SK-N-MC (cell line): ENCODE data around the gene OR7D4.
"Not testable (repeated sequence)": the region's sequence is repeated elsewhere in the genome, so short reads cannot be mapped to it uniquely, and the experiment has no call there.

Source experiments
- DNase-seq: peaks from one replicate; pipeline ENCODE4 v3.0.0-alpha.2; 2011; ENCODE audit warnings: low read depth, low spot score
- H3K27ac ChIP-seq: fragments of 200-600 bp; sonication (generic); 2 replicates; pipeline ENCODE4 v1.5.1; 2016; ENCODE audit warnings: mixed run types
- H3K36me3 ChIP-seq: fragments of 200-600 bp; sonication (generic); 2 replicates; pipeline ENCODE4 v1.6.1; 2017; ENCODE audit warnings: antibody characterized with exemption, low read length, mixed read lengths; ENCODE audit not compliant: insufficient read depth
- H3K4me3 ChIP-seq: fragments of 200-600 bp; sonication (generic); 2 replicates; pipeline ENCODE4 v1.5.1; 2016
- H3K9ac ChIP-seq: fragments of 200-600 bp; sonication (generic); 2 replicates; pipeline ENCODE4 v1.8.0; 2017; ENCODE audit warnings: mixed run types, mixed read lengths; ENCODE audit not compliant: insufficient read length
- H3K9me3 ChIP-seq: fragments of 200-600 bp; sonication (generic); 2 replicates; pipeline ENCODE4 v1.6.1; 2017; ENCODE audit warnings: low read depth, mild to moderate bottlenecking, antibody characterized with exemption, low read length, moderate library complexity, mixed read lengths
- EZH2 ChIP-seq: fragments of 200-600 bp; sonication (generic); IDR thresholded peaks from one replicate; pipeline ENCODE4 v1.6.1; 2017; ENCODE audit warnings: antibody characterized with exemption
- FOXP2 ChIP-seq: optimal IDR thresholded peaks from 2 replicates; pipeline ENCODE3; 2011; ENCODE audit warnings: mild to moderate bottlenecking, moderate library complexity; ENCODE audit not compliant: insufficient read depth; ENCODE audit errors: extremely low read length, control extremely low read depth
- POLR2AphosphoS5 ChIP-seq: IDR thresholded peaks from 2 replicates; pipeline ENCODE4 v1.6.1; 2012; ENCODE audit warnings: mild to moderate bottlenecking, low read depth, low read length, borderline replicate concordance

Gene OR7D4

GRCh38 chr19:9219489-9219888 is at the start of gene OR7D4:
Gene OR7D4, minus strand, starts transcription at chr19:9219589. Its CDS starts 4,752 bp downstream, at chr19:9214837.
- TF ChIP-seq POLR2AphosphoS5 (no peak), FOXP2 (no peak), EZH2 (no peak)
- Histone ChIP-seq H3K36me3 (no peaks in the 10 kb centered on the region), H3K9ac (no peak within 1 kb of the TSS), H3K9me3 (no peaks in the 10 kb centered on the region), H3K27ac (no peak within 1 kb of the TSS), H3K4me3 (no peak within 1 kb of the TSS)
- DNase-seq, result no peak

GRCh38 chr19:9251236-9251635 is 31.8 kb upstream of the OR7D4 start:
- H3K36me3 ChIP-seq, result no peaks in the 10 kb centered on the region
- no peak overlapping the region for H3K9ac ChIP-seq
- H3K27ac ChIP-seq, result no peak overlapping the region
- TF ChIP-seq POLR2AphosphoS5 (no peak), FOXP2 (no peak), EZH2 (no peak)
- no peak overlapping the region for H3K4me3 ChIP-seq
- H3K9me3 ChIP-seq, result no peaks in the 10 kb centered on the region
- DNase-seq, result no peak

- H3K9me3 ChIP-seq, result no peaks in the 10 kb centered on the region
- no peaks in the 10 kb centered on the region for H3K36me3 ChIP-seq
- no peak within 1 kb of the TSS for H3K9ac ChIP-seq
- no peak for DNase-seq
- no peak for TF ChIP-seq EZH2
- no peak for TF ChIP-seq POLR2AphosphoS5
- TF ChIP-seq FOXP2, result no peak
- no peak within 1 kb of the TSS for H3K4me3 ChIP-seq
- H3K27ac ChIP-seq, result no peak within 1 kb of the TSS
These were observed 31.2 kb upstream of the OR7D4 start, which contains the start of gene OR7E24 for GRCh38 chr19:9250630-9251029. Gene OR7E24, plus strand, starts transcription at chr19:9250930. Its CDS starts 114 bp downstream, at chr19:9251044.

GRCh38 chr19:9205501-9206113 is 13.8 kb downstream of the OR7D4 start:
- Histone ChIP-seq H3K9ac (no peak overlapping the region), H3K36me3 (no peaks in the 10 kb centered on the region), H3K27ac (no peak overlapping the region), H3K4me3 (no peak overlapping the region), H3K9me3 (no peaks in the 10 kb centered on the region)
- no peak for TF ChIP-seq POLR2AphosphoS5
- TF ChIP-seq FOXP2, result no peak
- no peak for TF ChIP-seq EZH2
- DNase-seq, result no peak

GRCh38 chr19:9198044-9198443 is 21.3 kb downstream of the OR7D4 start:
- H3K27ac ChIP-seq, DNase-seq, H3K36me3 ChIP-seq, H3K9ac ChIP-seq, H3K4me3 ChIP-seq, H3K9me3 ChIP-seq: not testable (repeated sequence)

- Histone ChIP-seq H3K36me3 (no peaks in the 10 kb centered on the region), H3K27ac (no peak overlapping the region), H3K9ac (no peak overlapping the region), H3K4me3 (no peak overlapping the region), H3K9me3 (no peaks in the 10 kb centered on the region)
- TF ChIP-seq POLR2AphosphoS5 (no peak), FOXP2 (no peak), EZH2 (no peak)
- DNase-seq, result no peak
These were observed 29.9 kb downstream of the OR7D4 start for GRCh38 chr19:9189535-9189934.

- H3K9ac ChIP-seq, result no peak overlapping the region
- no peaks in the 10 kb centered on the region for H3K36me3 ChIP-seq
- no peak overlapping the region for H3K4me3 ChIP-seq
- DNase-seq, result no peak
- H3K9me3 ChIP-seq, result no peaks in the 10 kb centered on the region
- no peak for TF ChIP-seq POLR2AphosphoS5
- no peak overlapping the region for H3K27ac ChIP-seq
These were observed 32.2 kb downstream of the OR7D4 start for GRCh38 chr19:9187191-9187590.

GRCh38 chr19:9183000-9183399 is 36.4 kb downstream of the OR7D4 start:
- no peaks in the 10 kb centered on the region for H3K36me3 ChIP-seq
- no peak overlapping the region for H3K9ac ChIP-seq
- no peaks in the 10 kb centered on the region for H3K9me3 ChIP-seq
- no peak for DNase-seq
- no peak overlapping the region for H3K4me3 ChIP-seq
- H3K27ac ChIP-seq, result no peak overlapping the region
- TF ChIP-seq EZH2, result no peak
- TF ChIP-seq POLR2AphosphoS5, result no peak
- no peak for TF ChIP-seq FOXP2

GRCh38 chr19:9178901-9179300 is 40.5 kb downstream of the OR7D4 start, which contains the start of gene OR7D2:
Gene OR7D2, plus strand, starts transcription at chr19:9178979. Its CDS starts 6,803 bp downstream, at chr19:9185782.
- no peaks in the 10 kb centered on the region for H3K36me3 ChIP-seq
- no peak within 1 kb of the TSS for H3K27ac ChIP-seq
- TF ChIP-seq EZH2, result no peak
- TF ChIP-seq POLR2AphosphoS5, result no peak
- TF ChIP-seq FOXP2, result no peak
- no peak for DNase-seq
- H3K4me3 ChIP-seq, result no peak within 1 kb of the TSS
- H3K9ac ChIP-seq, result no peak within 1 kb of the TSS
- no peaks in the 10 kb centered on the region for H3K9me3 ChIP-seq
